HUDEP-2 (cell line): ENCODE results near the gene TRPM2.

Experiments
- DNase-seq, 76 experiments: peaks; one replicate each; lab custom pipeline; 2025; ENCODE audit not compliant: unreplicated experiment in 76 of 76; lab: John Stamatoyannopoulos, UW

The TRPM2 gene

GRCh38 chr21:44321846-44322450, 31.5 kb upstream of the TRPM2 start:
- no peak for DNase-seq

- DNase-seq = no peak
Measured at GRCh38 chr21:44322621-44323325, 30.6 kb upstream of the TRPM2 start.

GRCh38 chr21:44323591-44323990, 29.8 kb upstream of the TRPM2 start:
- no peak for DNase-seq

GRCh38 chr21:44324106-44324853, 29.1 kb upstream of the TRPM2 start:
- no peak for DNase-seq

GRCh38 chr21:44324854-44325107, 28.6 kb upstream of the TRPM2 start:
- DNase-seq = no peak

- DNase-seq = no peak
Measured at GRCh38 chr21:44325386-44326271, 27.8 kb upstream of the TRPM2 start.

GRCh38 chr21:44326272-44326647, 27.2 kb upstream of the TRPM2 start:
- no peak for DNase-seq

GRCh38 chr21:44326716-44327602, 26.5 kb upstream of the TRPM2 start:
- no peak for DNase-seq

GRCh38 chr21:44327603-44327974, 25.8 kb upstream of the TRPM2 start:
- DNase-seq = no peak

- no peak for DNase-seq
Measured at GRCh38 chr21:44328242-44328895, 25.1 kb upstream of the TRPM2 start.

GRCh38 chr21:44329086-44329889, 24.1 kb upstream of the TRPM2 start:
- no peak for DNase-seq

GRCh38 chr21:44329971-44330681, 23.3 kb upstream of the TRPM2 start:
- no peak for DNase-seq

GRCh38 chr21:44330698-44331097, 22.7 kb upstream of the TRPM2 start:
- no peak for DNase-seq

GRCh38 chr21:44331209-44331608, 22.2 kb upstream of the TRPM2 start:
- no peak for DNase-seq

GRCh38 chr21:44331650-44332307, 21.6 kb upstream of the TRPM2 start:
- no peak for DNase-seq

- no peak for DNase-seq
Measured at GRCh38 chr21:44332383-44332782, 21.0 kb upstream of the TRPM2 start.

- DNase-seq = no peak
Measured at GRCh38 chr21:44332965-44333364, 20.5 kb upstream of the TRPM2 start.
